Measurements from ENCODE around the gene TRIM10.
A peak's percentile ranks its signal among the peaks of the same experiment; 100 is the strongest.

Gene TRIM10

GRCh38 chr6:30158475-30159040 lies 2.5 kb downstream of the TRIM10 start:
- Histone ChIP-seq H3K4me2 (ENCODE audit: low read depth, low read length) (peak overlapping the region; percentile 29), H3K4me3 (ENCODE audit: low read length) (no peak overlapping the region), H3K9ac (ENCODE audit: low read length) (no peak overlapping the region), H3K9me2 (replicated peaks; ENCODE audit: insufficient read depth, low read length) (no peaks in the 10 kb centered on the region), H4K20me1 (ENCODE audit: insufficient read depth, low read length) (no peaks in the 10 kb centered on the region), H3F3A (ENCODE audit: insufficient read depth, low read length) (peaks cover 4% of the 10 kb centered on the region; the same call in 1 of the 2 replicates), H3K9me3 (replicated peaks; ENCODE audit: insufficient read depth, low read length) (no peaks in the 10 kb centered on the region), H3K27me3 (replicated peaks; ENCODE audit: insufficient read depth, low read length) (0 out of 2 replicates have a peak, but pooled peaks cover 11% of the 10 kb centered on the region), H3K4me1 (ENCODE audit: low read length) (peaks cover 5% of the 10 kb centered on the region; the same call in 1 of the 2 replicates), H3K27ac (ENCODE audit: low read length) (no peak overlapping the region), H3K79me2 (ENCODE audit: low read length) (no peaks in the 10 kb centered on the region), H2AFZ (ENCODE audit: low read length) (no peak overlapping the region), H3K36me3 (replicated peaks; ENCODE audit: insufficient read depth, low read length) (no peaks in the 10 kb centered on the region)
- DNase-seq: peak; percentile 24
- TF ChIP-seq EZH2phosphoT487 (IDR thresholded peaks at IDR 0.05; ENCODE audit: low read length): no peak
- no peak for TF ChIP-seq CTCF (IDR thresholded peaks at IDR 0.05; ENCODE audit: low read length)
- no peak for TF ChIP-seq EZH2 (optimal IDR thresholded peaks at IDR 0.05; ENCODE audit: low read depth, low read length)

GRCh38 chr6:30157999-30158398 lies 3.0 kb downstream of the TRIM10 start:
- peaks cover 5% of the 10 kb centered on the region; the same call in 1 of the 2 replicates for H3K4me1 ChIP-seq (ENCODE audit: low read length)
- peak overlapping the region; percentile 29; the same call in 1 of the 2 replicates for H3K4me2 ChIP-seq (ENCODE audit: low read depth, low read length)
- no peak for TF ChIP-seq EZH2 (optimal IDR thresholded peaks at IDR 0.05; ENCODE audit: low read depth, low read length)
- TF ChIP-seq CTCF (IDR thresholded peaks at IDR 0.05; ENCODE audit: low read length): no peak
- TF ChIP-seq EZH2phosphoT487 (IDR thresholded peaks at IDR 0.05; ENCODE audit: low read length): no peak

GRCh38 chr6:30157581-30157980 lies 3.4 kb downstream of the TRIM10 start:
- no peak for DNase-seq
- Histone ChIP-seq H3K9me2 (replicated peaks; ENCODE audit: insufficient read depth, low read length) (no peaks in the 10 kb centered on the region), H3K9me3 (replicated peaks; ENCODE audit: insufficient read depth, low read length) (no peaks in the 10 kb centered on the region), H3K4me1 (ENCODE audit: low read length) (peaks cover 5% of the 10 kb centered on the region; the same call in 1 of the 2 replicates), H3K4me3 (ENCODE audit: low read length) (no peak overlapping the region), H3F3A (ENCODE audit: insufficient read depth, low read length) (peaks cover 4% of the 10 kb centered on the region; the same call in 1 of the 2 replicates), H3K36me3 (replicated peaks; ENCODE audit: insufficient read depth, low read length) (no peaks in the 10 kb centered on the region), H3K4me2 (ENCODE audit: low read depth, low read length) (no peak overlapping the region), H3K79me2 (ENCODE audit: low read length) (no peaks in the 10 kb centered on the region), H2AFZ (ENCODE audit: low read length) (no peak overlapping the region), H3K27me3 (replicated peaks; ENCODE audit: insufficient read depth, low read length) (0 out of 2 replicates have a peak, but pooled peaks cover 12% of the 10 kb centered on the region), H4K20me1 (ENCODE audit: insufficient read depth, low read length) (no peaks in the 10 kb centered on the region), H3K27ac (ENCODE audit: low read length) (no peak overlapping the region), H3K9ac (ENCODE audit: low read length) (no peak overlapping the region)
- no peak for TF ChIP-seq EZH2 (optimal IDR thresholded peaks at IDR 0.05; ENCODE audit: low read depth, low read length)
- no peak for TF ChIP-seq EZH2phosphoT487 (IDR thresholded peaks at IDR 0.05; ENCODE audit: low read length)
- TF ChIP-seq CTCF (IDR thresholded peaks at IDR 0.05; ENCODE audit: low read length): no peak

More at GRCh38 chr6:30157999-30158398, 3.0 kb downstream of the TRIM10 start:
- no peak for DNase-seq
- H3K9me2 ChIP-seq (replicated peaks; ENCODE audit: insufficient read depth, low read length): no peaks in the 10 kb centered on the region
- no peak overlapping the region for H3K4me3 ChIP-seq (ENCODE audit: low read length)
- no peaks in the 10 kb centered on the region for H3K9me3 ChIP-seq (replicated peaks; ENCODE audit: insufficient read depth, low read length)
- no peaks in the 10 kb centered on the region for H4K20me1 ChIP-seq (ENCODE audit: insufficient read depth, low read length)
- H3K9ac ChIP-seq (ENCODE audit: low read length): no peak overlapping the region
- H3K27me3 ChIP-seq (replicated peaks; ENCODE audit: insufficient read depth, low read length): 0 out of 2 replicates have a peak, but pooled peaks cover 12% of the 10 kb centered on the region
- peaks cover 4% of the 10 kb centered on the region; the same call in 1 of the 2 replicates for H3F3A ChIP-seq (ENCODE audit: insufficient read depth, low read length)
- no peak overlapping the region for H3K27ac ChIP-seq (ENCODE audit: low read length)
- H3K79me2 ChIP-seq (ENCODE audit: low read length): no peaks in the 10 kb centered on the region
- H3K36me3 ChIP-seq (replicated peaks; ENCODE audit: insufficient read depth, low read length): no peaks in the 10 kb centered on the region
- no peak overlapping the region for H2AFZ ChIP-seq (ENCODE audit: low read length)

Measured in MM.1S (cell line).